Gastrocnemius medialis (tissue), 4 donors: ENCODE measurements around the gene RBMS3. TPM values are rescaled to one million over a fixed set of nuclear protein-coding genes. Genes with fewer than 3 reads are reported as not detected.

Experiments
- ATAC-seq, 2 donors: fragments of 150-250 bp; one replicate each; pipeline ENCODE4 v1.9.1; 2016
- DNase-seq, 2 donors: peaks; one replicate each; pipeline ENCODE4 v3.0.0-alpha.2; 2019
- H3K27ac ChIP-seq, 4 donors: fragments of 200-600 bp; sonication (generic); 1 replicate in 1 of 4; 2 replicates in 3 of 4; pipeline ENCODE4 v1.5.1; 2016 to 2018; ENCODE audit warnings: mild to moderate bottlenecking in 2 of 4, moderate library complexity in 1 of 4
- H3K27me3 ChIP-seq, 3 donors: fragments of 200-600 bp; sonication (generic) in 2 of 3; 1 replicate in 1 of 3; 2 replicates in 2 of 3; pipeline versions ENCODE4 v1.5.1 to v1.6.0; 2016 to 2019; ENCODE audit warnings: mild to moderate bottlenecking in 1 of 3, moderate library complexity in 1 of 3
- H3K36me3 ChIP-seq, 2 donors: fragments of 200-600 bp; sonication (generic) in 1 of 2; one replicate each; pipeline ENCODE4 v1.5.1; 2017 to 2018
- H3K4me1 ChIP-seq, 2 donors: fragments of 200-600 bp; sonication (generic) in 1 of 2; one replicate each; pipeline ENCODE4 v1.5.1; 2016 to 2017; ENCODE audit warnings: mild to moderate bottlenecking in 2 of 2
- H3K4me3 ChIP-seq, 4 donors: fragments of 200-600 bp; sonication (generic) in 3 of 4; 1 replicate in 1 of 4; 2 replicates in 3 of 4; pipeline ENCODE4 v1.5.1; 2016 to 2019; ENCODE audit warnings: mild to moderate bottlenecking in 2 of 4
- H3K9me3 ChIP-seq, 3 donors: fragments of 200-600 bp; sonication (generic) in 2 of 3; 1 replicate in 1 of 3; 2 replicates in 2 of 3; pipeline ENCODE4 v1.5.1; 2016 to 2019
- CTCF ChIP-seq, 5 experiments: fragments of 450-650 bp in 3 of 5; fragments of 200-600 bp in 2 of 5; sonication (generic) in 2 of 5; IDR thresholded peaks in 4 of 5; conservative IDR thresholded peaks in 1 of 5; 1 replicate in 4 of 5; 2 replicates in 1 of 5; pipeline ENCODE4 v1.5.1; 2016 to 2019; ENCODE audit warnings: antibody characterized with exemption in 5 of 5, mild to moderate bottlenecking in 3 of 5, moderate library complexity in 3 of 5
- POLR2A ChIP-seq, 2 donors: fragments of 450-650 bp; IDR thresholded peaks; one replicate each; pipeline ENCODE4 v1.6.1; 2017; ENCODE audit warnings: antibody characterized with exemption in 2 of 2, mild to moderate bottlenecking in 2 of 2, moderate library complexity in 2 of 2
- in situ Hi-C, 4 donors: fragments of 200-750 bp; cut with MboI; loops; one replicate each; pipeline versions ENCODE4 v1.15.0 to v1.8.0; 2017; ENCODE audit warnings: low sequenced_read_pairs in 4 of 4
- intact Hi-C: fragments of 100-400 bp; cut with DNase I; formaldehyde crosslinking; loops from one replicate; pipeline ENCODE4 v1.15.1; 2023; ENCODE audit warnings: low total_unique reads
- total RNA-seq, 4 donors: library from RNA; depleted of rRNA; stranded (reverse); fragments of >200 nt; gene quantifications; one replicate each; pipeline versions ENCODE4 v1.1.0 to v1.2.3, GENCODE V29; 2016

Gene RBMS3
- total RNA-seq, 4 donors from 2014 or later, result 16.1 to 38.8 (median 22.7) TPM

DNA sequence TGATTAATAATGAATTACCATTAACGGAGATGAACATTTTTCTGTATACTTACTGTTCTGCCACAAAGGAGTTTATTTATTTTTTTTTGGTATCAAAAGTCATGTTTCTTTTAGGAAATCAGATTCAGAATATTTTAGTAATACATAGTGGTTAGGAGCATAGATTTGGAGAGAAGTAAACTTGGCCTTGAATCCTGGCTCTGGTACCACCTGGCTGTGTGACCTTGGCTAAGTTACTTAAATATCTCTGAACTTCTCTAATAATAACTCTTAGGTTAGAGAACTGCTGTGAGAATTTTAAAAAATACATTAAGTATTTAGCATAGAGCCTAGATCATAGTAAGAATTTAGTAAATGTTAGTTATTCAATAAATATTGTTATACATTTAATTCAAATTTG is 309.1 kb downstream of the RBMS3 start:
- ATAC-seq (no peak), DNase-seq (no peak)
- peaks cover 7% of the 10 kb centered on the region in 2 donors for H3K4me1 ChIP-seq
- intact Hi-C loops (no loop called here), in situ Hi-C loops (no loop called here)
- TF ChIP-seq CTCF (IDR thresholded peaks at IDR 0.05 in 4 of 5, conservative IDR thresholded peaks at IDR 0.05 in 1 of 5) (no peak), POLR2A (IDR thresholded peaks at IDR 0.05) (no peak)
- H3K4me3 ChIP-seq, result no peak overlapping the region
- H3K36me3 ChIP-seq, result no peaks in the 10 kb centered on the region
- no peaks in the 10 kb centered on the region for H3K27me3 ChIP-seq
- no peak overlapping the region for H3K27ac ChIP-seq
- H3K9me3 ChIP-seq, result no peaks in the 10 kb centered on the region

GRCh38 chr3:29590461-29590860 is 309.6 kb downstream of the RBMS3 start:
- H3K27me3 ChIP-seq, result no peaks in the 10 kb centered on the region
- H3K36me3 ChIP-seq, result no peaks in the 10 kb centered on the region
- DNase-seq, result no peak
- no peak overlapping the region for H3K27ac ChIP-seq
- in situ Hi-C loops (no loop called here), intact Hi-C loops (no loop called here)
- no peaks in the 10 kb centered on the region for H3K9me3 ChIP-seq
- no peak overlapping the region for H3K4me3 ChIP-seq
- no peak for TF ChIP-seq POLR2A (IDR thresholded peaks at IDR 0.05)
- TF ChIP-seq CTCF (IDR thresholded peaks at IDR 0.05 in 4 of 5, conservative IDR thresholded peaks at IDR 0.05 in 1 of 5), result no peak
- no peak for ATAC-seq
- peaks cover 5 to 7% of the 10 kb centered on the region in 2 donors for H3K4me1 ChIP-seq

- Histone ChIP-seq H3K4me3 (no peak overlapping the region), H3K9me3 (no peaks in the 10 kb centered on the region), H3K27ac (no peak overlapping the region), H3K36me3 (no peaks in the 10 kb centered on the region), H3K4me1 (peaks cover 5 to 7% of the 10 kb centered on the region in 2 donors), H3K27me3 (no peaks in the 10 kb centered on the region)
- in situ Hi-C loops, result no loop called here
- intact Hi-C loops, result no loop called here
- no peak for TF ChIP-seq CTCF (IDR thresholded peaks at IDR 0.05 in 4 of 5, conservative IDR thresholded peaks at IDR 0.05 in 1 of 5)
- TF ChIP-seq POLR2A (IDR thresholded peaks at IDR 0.05), result no peak
- DNase-seq, result no peak
- ATAC-seq, result no peak
Measured at GRCh38 chr3:29591579-29591978, 310.7 kb downstream of the RBMS3 start.

- ATAC-seq, result no peak
- no peaks in the 10 kb centered on the region for H3K9me3 ChIP-seq
- intact Hi-C loops, result no loop called here
Measured at GRCh38 chr3:29593802-29594201, 312.9 kb downstream of the RBMS3 start.

More at GRCh38 chr3:29593802-29594201, 312.9 kb downstream of the RBMS3 start:
- Histone ChIP-seq H3K4me1 (peaks cover 10 to 15% of the 10 kb centered on the region in 2 donors), H3K27ac (no peak overlapping the region), H3K27me3 (no peaks in the 10 kb centered on the region), H3K36me3 (no peaks in the 10 kb centered on the region), H3K4me3 (no peak overlapping the region)
- no peak for DNase-seq
- no peak for TF ChIP-seq POLR2A (IDR thresholded peaks at IDR 0.05)
- TF ChIP-seq CTCF (IDR thresholded peaks at IDR 0.05 in 4 of 5, conservative IDR thresholded peaks at IDR 0.05 in 1 of 5), result no peak
- in situ Hi-C loops, result no loop called here
